Measurements from ENCODE around the gene RPP25.
"Not testable (repeated sequence)": the region's sequence is repeated elsewhere in the genome, so short reads cannot be mapped to it uniquely, and the experiment has no call there.

DNA sequence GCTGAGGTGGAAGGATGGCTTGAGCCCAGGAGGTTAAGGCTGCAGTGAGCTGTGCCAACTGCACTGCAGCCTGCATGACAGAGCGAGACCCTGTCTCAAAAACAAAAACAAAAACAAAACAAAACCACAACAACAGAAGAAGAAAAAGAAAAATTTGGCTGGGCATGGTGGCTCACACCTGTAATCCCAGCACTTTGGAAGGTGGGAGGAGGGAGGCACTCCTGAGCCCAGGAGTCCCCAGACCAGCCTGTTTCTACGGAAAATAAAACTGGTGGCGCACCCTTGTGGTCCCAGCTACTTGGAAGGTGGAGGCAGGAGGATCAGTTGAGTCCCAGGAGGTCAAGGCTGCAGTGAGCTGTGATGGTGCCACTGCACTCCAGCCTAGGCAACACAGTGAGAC lies 21.4 kb downstream of the RPP25 start:
- TF ChIP-seq POLR2A, CTCF (IDR thresholded peaks at IDR 0.05): not testable (repeated sequence)
